B cell (primary cell): ENCODE measurements around the gene CIAPIN1. TPM values are rescaled to one million over a fixed set of nuclear protein-coding genes. Genes with fewer than 3 reads are reported as not detected.

Experiments
- ATAC-seq: fragments of 200-7000 bp; cut with Tn5 transposase; one replicate; pipeline ENCODE4 v1.10.0; 2021; ENCODE audit warnings: low read depth, mild to moderate bottlenecking, moderate number of reproducible peaks, moderate library complexity
- CTCF ChIA-PET: fragments of 350-600 bp; sonication (Branson Sonifier 250); formaldehyde crosslinking; loops from one replicate; lab custom pipeline; 2021; ENCODE audit warnings: antibody characterized with exemption, inconsistent platforms; lab: Charles Lee
- POLR2A ChIA-PET: fragments of 350-600 bp; sonication (Branson Sonifier 250); formaldehyde crosslinking; loops from one replicate; lab custom pipeline; 2021; ENCODE audit warnings: antibody characterized with exemption; lab: Charles Lee
- DNase-seq: peaks from one replicate; pipeline ENCODE4 v3.0.0; 2013
- H2AFZ ChIP-seq: 2 replicates; pipeline ENCODE4 v1.6.1; 2012; ENCODE audit warnings: mild to moderate bottlenecking, low read depth, low read length; ENCODE audit not compliant: insufficient read depth, poor library complexity, severe bottlenecking
- H3K27ac ChIP-seq, 2 donors: 1 replicate in 1 of 2; 2 replicates in 1 of 2; pipeline ENCODE4 v1.5.1; 2012 to 2013; ENCODE audit warnings: low read length in 2 of 2, mild to moderate bottlenecking in 2 of 2, moderate library complexity in 1 of 2
- H3K27me3 ChIP-seq, 4 experiments: fragments of 200-600 bp in 1 of 4; sonication (generic) in 1 of 4; replicated peaks in 1 of 4; 1 replicate in 2 of 4; 2 replicates in 2 of 4; pipeline versions ENCODE4 v1.6.1 to v1.7.0; 2013 to 2016; ENCODE audit warnings: low read length in 3 of 4, mild to moderate bottlenecking in 2 of 4, mixed read lengths in 1 of 4, moderate library complexity in 1 of 4; ENCODE audit not compliant: insufficient read depth in 4 of 4, control insufficient read depth in 3 of 4; ENCODE audit errors: control extremely low read depth in 1 of 4
- H3K36me3 ChIP-seq, 2 experiments: replicated peaks in 1 of 2; 1 replicate in 1 of 2; 2 replicates in 1 of 2; pipeline versions ENCODE4 v1.6.1 to v1.7.1; 2013; ENCODE audit warnings: low read length in 1 of 2; ENCODE audit not compliant: insufficient read depth in 2 of 2, control insufficient read depth in 1 of 2; ENCODE audit errors: control extremely low read depth in 1 of 2, extremely low read depth in 1 of 2
- H3K4me1 ChIP-seq, 2 donors: fragments of 200-600 bp in 1 of 2; sonication (generic) in 1 of 2; 1 replicate in 1 of 2; 2 replicates in 1 of 2; pipeline versions ENCODE4 v1.5.1 to v1.6.1; 2013 to 2017; ENCODE audit warnings: low read length in 2 of 2; ENCODE audit not compliant: control insufficient read depth in 2 of 2, insufficient read depth in 2 of 2
- H3K4me2 ChIP-seq: replicated peaks from 2 replicates; pipeline ENCODE3; 2012; ENCODE audit warnings: mild to moderate bottlenecking, low read depth, low read length; ENCODE audit not compliant: poor library complexity, severe bottlenecking
- H3K4me3 ChIP-seq, 5 experiments: fragments of 200-600 bp in 1 of 5; sonication (generic) in 1 of 5; 1 replicate in 3 of 5; 2 replicates in 2 of 5; pipeline versions ENCODE4 v1.5.1 to v1.7.0; 2011 to 2016; ENCODE audit warnings: low read length in 4 of 5, mild to moderate bottlenecking in 4 of 5, low read depth in 2 of 5, control low read depth in 1 of 5, moderate library complexity in 1 of 5; ENCODE audit not compliant: insufficient read depth in 1 of 5; ENCODE audit errors: control extremely low read depth in 1 of 5, extremely low read depth in 1 of 5
- H3K79me2 ChIP-seq: fragments of 200-600 bp; sonication (generic); one replicate; pipeline ENCODE4 v1.6.0; 2016; ENCODE audit warnings: low read length; ENCODE audit not compliant: control insufficient read depth, insufficient read depth
- H3K9ac ChIP-seq: fragments of 200-600 bp; sonication (generic); 2 replicates; pipeline ENCODE4 v1.6.1; 2017; ENCODE audit warnings: mild to moderate bottlenecking, low read length, moderate library complexity
- H3K9me3 ChIP-seq, 3 donors: one replicate each; pipeline versions ENCODE4 v1.6.1 to v1.7.1; 2013; ENCODE audit warnings: low read length in 2 of 3; ENCODE audit not compliant: control insufficient read depth in 2 of 3, insufficient read depth in 1 of 3; ENCODE audit errors: control extremely low read depth in 1 of 3
- H4K20me1 ChIP-seq: 2 replicates; pipeline ENCODE4 v1.6.0; 2012; ENCODE audit warnings: mild to moderate bottlenecking, low read length; ENCODE audit not compliant: insufficient read depth, control insufficient read depth, poor library complexity, severe bottlenecking
- H3K27ac Mint-ChIP-seq: one replicate; pipeline ENCODE4 v1.8.0; 2021; ENCODE audit warnings: mixed read lengths
- H3K27me3 Mint-ChIP-seq: one replicate; pipeline ENCODE4 v1.8.0; 2021; ENCODE audit warnings: mixed read lengths
- H3K4me1 Mint-ChIP-seq: one replicate; pipeline ENCODE4 v1.8.0; 2021; ENCODE audit warnings: mixed read lengths
- H3K4me3 Mint-ChIP-seq: one replicate; pipeline ENCODE4 v1.8.0; 2021; ENCODE audit warnings: mixed read lengths
- H3K9me3 Mint-ChIP-seq: one replicate; pipeline ENCODE4 v1.8.0; 2022; ENCODE audit warnings: mixed read lengths; ENCODE audit not compliant: insufficient read depth
- CTCF ChIP-seq: fragments of 200-600 bp; IDR thresholded peaks from one replicate; pipeline ENCODE4 v1.8.0; 2022; ENCODE audit warnings: antibody characterized with exemption, mild to moderate bottlenecking
- EZH2 ChIP-seq: IDR thresholded peaks from 2 replicates; pipeline ENCODE4 v1.6.1; 2012; ENCODE audit warnings: borderline replicate concordance, low read depth, mild to moderate bottlenecking, moderate library complexity, low read length; ENCODE audit not compliant: insufficient read depth, poor library complexity, severe bottlenecking
- WGBS: methylation state at CpG from one replicate; pipeline ENCODE4 v1.1.5; 2013; ENCODE audit warnings: missing lambda C conversion rate; ENCODE audit not compliant: insufficient coverage; 5-methylcytosine and 5-hydroxymethylcytosine counted together
- intact Hi-C: fragments of 100-400 bp; cut with micrococcal nuclease; formaldehyde crosslinking; loops from one replicate; pipeline ENCODE4 v1.10.0; 2022
- polyA minus RNA-seq: library from RNA; depleted of rRNA, polyadenylated mRNA; stranded (reverse); fragments of >200 nt; gene quantifications from 2 replicates; pipeline ENCODE4 v1.2.3, GENCODE V29; 2012
- polyA plus RNA-seq: library from polyadenylated mRNA; depleted of rRNA; stranded (reverse); fragments of >200 nt; gene quantifications from 2 replicates; pipeline ENCODE4 v1.2.3, GENCODE V29; 2012
- total RNA-seq, 2 donors: library from RNA; stranded (reverse); fragments of 120-200 nt in 1 of 2; gene quantifications; 1 replicate in 1 of 2; 2 replicates in 1 of 2; pipeline versions ENCODE4 v1.2.3 to v1.2.4, GENCODE V29; 2013 to 2022

Gene CIAPIN1
- 38.1 and 45.7 TPM in 2 replicates for total RNA-seq
- total RNA-seq (2013) = 32.1 TPM
- 20.6 and 22.0 TPM in 2 replicates for polyA plus RNA-seq
- 19.7 and 21.5 TPM in 2 replicates for polyA minus RNA-seq

GRCh38 chr16:57447186-57447962 lies at the start of gene CIAPIN1, which contains the start of gene COQ9:
CIAPIN1 (minus strand) TSS chr16:57447385; CDS start chr16:57440928, 6,457 bp downstream.
COQ9 (plus strand) TSS chr16:57447479; CDS start chr16:57447506, 27 bp downstream.
- peaks cover 64% of the 10 kb centered on the region for H3K79me2 ChIP-seq
- ChIA-PET POLR2A (interaction anchor here (1.0 to 1.5 kb wide), 5 partner anchors 15 to 202 kb away, joined by 4 to 17 read pairs (median 5); partner anchors contain the start of genes ARL2BP, CCDC102A and POLR2C), CTCF (interaction anchor here (0.6 to 5.0 kb wide), 15 partner anchors 10 to 147 kb away, joined by 3 to 28 read pairs (median 5); partner anchors contain the start of genes ADGRG5 and POLR2C)
- H3K4me1 Mint-ChIP-seq = peaks cover 28% of the 10 kb centered on the region
- peaks cover 16% of the 10 kb centered on the region in 2 donors for H3K4me1 ChIP-seq
- no peaks in the 10 kb centered on the region for H4K20me1 ChIP-seq
- no peaks in the 10 kb centered on the region for H3K27me3 ChIP-seq
- H3K9me3 Mint-ChIP-seq = no peaks in the 10 kb centered on the region
- peak within 1 kb of the TSS; percentile 94 for H3K4me3 Mint-ChIP-seq
- TF ChIP-seq CTCF (no peak), EZH2 (no peak)
- WGBS = under 1% methylated on average over 60 of the region's 68 CpGs
- no peaks in the 10 kb centered on the region for H3K9me3 ChIP-seq
- peak within 1 kb of the TSS; percentile 91 for H3K27ac Mint-ChIP-seq
- peak; percentile 94 for DNase-seq
- H3K27ac ChIP-seq = peak within 1 kb of the TSS; percentile 68 to 92
- H3K9ac ChIP-seq = peak within 1 kb of the TSS; percentile 98
- no peaks in the 10 kb centered on the region for H3K27me3 Mint-ChIP-seq
- H3K36me3 ChIP-seq = peaks cover 0 to 18% of the 10 kb centered on the region in 2 experiments
- intact Hi-C loops = loop anchor here (1.0 to 2.0 kb wide), 9 partner anchors 15 to 681 kb away; partner anchors contain the start of genes CCDC102A, CFAP20, DOK4 and KATNB1
- peak within 1 kb of the TSS; percentile 67 to 96 (median 83) for H3K4me3 ChIP-seq
- H3K4me2 ChIP-seq = peak within 1 kb of the TSS; percentile 93
- ATAC-seq = peak; percentile 98
- H2AFZ ChIP-seq = peak within 1 kb of the TSS; percentile 99
